ENCODE results near the gene TMEM62.

Gene TMEM62

DNA sequence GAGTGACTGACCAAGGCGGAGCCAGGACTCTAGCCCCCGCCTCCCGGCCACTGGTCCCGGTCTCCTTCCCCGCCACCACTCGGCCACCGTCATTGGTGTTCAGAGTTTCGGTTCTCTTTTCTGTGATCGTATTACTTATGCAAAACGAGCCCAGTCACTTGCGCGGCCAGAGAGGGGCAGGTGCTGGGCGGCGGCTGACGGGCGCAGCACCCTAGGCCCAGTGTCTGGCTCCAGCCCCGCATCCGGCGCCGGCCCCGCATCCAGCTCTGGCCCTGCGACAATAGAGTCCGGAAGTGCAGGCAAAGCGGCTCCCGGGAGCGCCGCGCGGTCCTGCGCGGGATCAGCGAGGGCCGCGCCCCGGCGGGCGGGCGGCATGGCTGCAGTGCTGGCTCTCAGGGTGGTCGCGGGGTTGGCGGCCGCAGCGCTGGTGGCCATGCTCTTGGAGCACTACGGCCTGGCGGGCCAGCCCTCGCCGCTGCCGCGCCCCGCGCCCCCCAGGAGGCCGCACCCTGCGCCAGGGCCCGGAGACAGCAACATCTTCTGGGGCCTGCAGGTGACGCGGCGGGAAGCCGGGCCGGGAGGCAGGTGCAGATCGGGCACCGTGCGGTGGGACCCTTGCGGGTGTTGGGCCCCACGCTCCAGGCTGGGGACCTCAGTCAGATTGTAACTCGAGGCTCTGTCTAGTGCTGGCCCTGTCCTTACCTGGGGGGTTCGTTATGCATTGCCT, at the start of gene TMEM62:
TMEM62 (plus strand) TSS at position 157 of the 727 bp plus-strand sequence; CDS start at position 374, 217 bp downstream.
- DNase-seq (ENCODE audit: low read depth, low spot score) = peak; percentile 84

DNA sequence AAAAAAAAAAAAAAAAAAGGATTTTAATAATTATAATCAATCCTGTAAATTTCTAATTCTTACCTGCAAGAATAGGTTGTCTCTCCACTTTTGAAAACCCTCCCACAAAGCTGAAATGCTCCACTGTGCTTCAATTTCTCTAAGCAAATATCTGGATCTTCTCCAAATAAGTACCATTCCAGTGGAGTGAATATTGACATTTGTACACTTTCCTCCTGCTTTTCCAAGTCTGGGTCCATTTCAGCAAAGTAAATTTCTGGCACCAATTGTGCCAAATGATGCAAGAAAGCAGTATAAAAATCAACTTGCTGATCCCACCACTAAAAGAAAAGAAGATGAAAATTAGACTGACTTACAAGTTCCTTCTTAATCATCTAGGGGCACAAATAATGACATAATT, 47.5 kb upstream of the TMEM62 start:
- DNase-seq (ENCODE audit: low read depth, low spot score) = no peak

DNA sequence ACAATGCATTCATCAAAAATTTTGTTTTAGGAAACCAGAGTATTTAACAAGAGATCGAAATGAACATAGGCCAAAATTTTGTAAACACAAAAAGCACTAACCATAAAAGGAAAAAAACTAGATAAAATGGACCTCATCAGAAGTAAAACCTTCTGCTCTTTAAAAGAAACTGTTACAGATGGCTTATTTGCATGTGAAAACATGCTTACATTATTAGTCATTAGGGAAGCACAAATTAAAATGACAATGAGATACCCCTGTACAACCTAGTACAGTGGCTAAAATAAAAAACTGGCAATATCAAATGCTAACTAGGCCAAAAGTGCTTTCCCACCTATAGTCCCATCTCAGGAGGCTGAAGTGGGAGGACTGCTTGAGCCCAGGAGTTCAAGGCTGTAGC, 46.8 kb upstream of the TMEM62 start:
- no peak for DNase-seq (ENCODE audit: low read depth, low spot score)

DNA sequence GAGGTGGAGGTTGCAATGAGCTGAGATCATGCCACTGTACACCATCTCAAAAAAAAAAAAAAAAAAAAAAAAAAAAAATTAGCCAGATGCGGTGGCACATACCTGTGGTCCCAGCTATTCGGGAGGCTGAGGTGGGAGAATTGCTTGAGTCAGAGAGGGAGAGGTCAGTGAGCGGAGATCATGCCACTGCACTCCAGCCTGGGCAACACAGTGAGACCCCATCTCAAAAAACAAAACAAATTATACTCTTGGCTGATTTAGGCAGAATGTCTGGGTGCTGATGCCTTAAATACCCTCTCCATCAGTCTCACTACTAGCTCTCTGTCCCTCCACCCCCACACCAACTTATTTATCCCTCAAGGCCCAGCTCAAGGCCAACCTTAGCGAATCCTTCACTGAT, 41.5 kb upstream of the TMEM62 start:
- DNase-seq (ENCODE audit: low read depth, low spot score) = no peak

DNA sequence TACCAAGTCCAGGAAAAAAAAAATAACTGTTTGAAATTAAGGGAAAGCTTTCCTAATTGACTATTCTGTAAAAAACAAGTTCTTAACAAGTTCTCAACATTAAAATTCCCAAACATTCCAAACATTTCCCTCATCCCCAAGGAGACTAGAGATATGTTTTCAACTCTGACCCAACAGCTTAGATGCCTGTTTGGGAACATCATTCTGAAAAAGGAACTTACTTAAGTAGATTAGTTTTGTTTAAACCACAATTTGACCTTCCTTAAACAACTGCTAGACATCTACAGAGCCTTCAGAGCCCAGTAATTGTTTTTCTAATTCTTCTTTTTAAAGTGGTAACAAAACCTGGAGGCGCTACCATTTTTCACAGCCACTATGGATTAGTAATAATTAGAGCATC, 40.4 kb upstream of the TMEM62 start:
- DNase-seq (ENCODE audit: low read depth, low spot score) = no peak

DNA sequence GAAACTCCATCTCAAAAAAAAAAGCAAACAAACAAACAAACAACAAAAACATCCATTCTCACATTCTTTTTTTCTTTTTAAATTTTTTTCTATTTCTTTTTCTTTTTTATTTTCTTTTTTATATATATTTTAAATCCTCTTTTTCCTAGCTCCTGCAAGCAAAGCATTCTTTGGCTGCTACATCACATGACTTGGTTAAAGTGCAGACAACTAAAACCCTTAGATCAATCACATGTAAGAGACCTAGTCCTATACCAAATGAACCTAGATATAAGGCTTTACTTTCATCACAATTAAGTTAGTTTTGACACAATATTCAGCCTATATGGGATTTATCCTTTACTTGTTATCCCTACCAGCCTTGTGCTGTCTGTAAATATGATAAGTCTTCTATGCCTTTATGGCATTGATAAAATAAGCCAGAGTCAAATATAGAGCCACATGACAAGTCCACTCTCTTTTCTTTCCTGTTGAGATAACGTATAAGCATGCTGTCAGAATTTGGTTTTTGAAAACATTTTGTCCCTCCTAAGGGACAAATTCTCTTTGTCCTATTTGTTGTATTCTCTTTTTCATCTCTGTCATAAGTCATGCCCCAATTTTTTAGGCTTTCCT, 38.9 kb upstream of the TMEM62 start:
- no peak for DNase-seq (ENCODE audit: low read depth, low spot score)

DNA sequence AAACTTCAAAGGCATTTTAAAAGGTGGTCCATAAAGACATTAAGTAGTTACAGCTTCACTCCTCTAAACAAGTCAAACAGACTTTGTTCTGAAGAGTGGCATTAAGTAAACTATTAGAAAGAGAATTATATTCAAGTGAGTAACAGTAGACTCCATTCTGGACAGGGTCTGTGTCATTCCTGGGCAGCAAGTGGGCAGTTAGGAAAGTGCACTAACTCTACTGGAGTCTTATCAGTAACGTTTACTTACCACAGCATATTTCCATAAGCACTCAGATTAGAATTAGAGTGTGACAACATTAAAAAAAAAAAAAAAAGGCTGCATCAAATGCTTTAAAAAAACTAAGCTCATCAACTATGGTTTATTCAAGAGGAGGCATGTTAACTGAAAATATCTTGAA, 38.1 kb upstream of the TMEM62 start:
- DNase-seq (ENCODE audit: low read depth, low spot score) = no peak

DNA sequence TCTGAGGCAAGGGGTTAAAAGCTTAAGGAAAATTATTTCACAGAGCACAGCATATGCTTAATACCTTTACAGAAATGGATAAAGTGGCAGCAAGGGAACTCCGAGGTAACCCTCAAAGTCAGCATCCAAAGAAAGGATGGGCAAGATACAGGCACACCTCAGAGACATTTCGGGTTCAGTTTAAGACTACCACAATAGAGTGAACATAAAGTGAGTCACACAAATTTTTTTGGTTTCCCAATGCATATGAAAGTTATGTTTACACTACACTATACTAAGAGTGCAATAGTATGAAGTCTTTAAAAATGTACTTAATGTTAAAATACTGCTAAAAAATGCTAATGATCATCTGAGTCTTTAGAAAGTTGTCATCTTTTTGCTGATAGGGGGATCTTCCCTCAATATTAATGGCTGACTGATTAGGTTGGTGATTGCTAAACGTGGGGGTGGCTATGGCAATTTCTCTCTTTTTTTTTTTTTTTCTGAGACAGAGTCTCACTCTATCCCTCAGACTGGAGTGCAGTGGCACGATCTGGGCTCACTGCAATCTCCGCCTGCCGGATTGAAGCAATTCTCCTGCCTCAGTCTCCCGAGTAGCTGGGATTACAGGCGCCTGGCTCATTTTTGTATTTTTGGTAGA, 37.6 kb upstream of the TMEM62 start:
- DNase-seq (ENCODE audit: low read depth, low spot score) = no peak

DNA sequence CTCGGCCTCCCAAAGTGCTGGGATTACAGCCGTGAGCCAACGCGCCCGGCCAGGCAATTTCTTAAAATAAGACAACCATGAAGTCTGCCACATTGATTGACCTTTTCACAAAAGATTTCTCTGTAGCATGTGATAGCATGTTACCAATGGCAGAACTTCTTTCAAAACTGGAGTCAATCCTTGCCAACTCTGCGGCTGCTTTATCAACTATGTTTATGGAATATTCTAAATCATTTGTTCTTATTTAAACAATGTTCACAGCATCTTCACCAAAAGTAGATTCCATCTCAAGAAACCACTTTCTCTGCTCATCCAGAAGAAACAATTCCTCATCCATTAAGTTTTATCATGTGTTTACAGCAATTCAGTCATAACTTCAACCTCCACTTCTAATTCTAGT, 37.0 kb upstream of the TMEM62 start:
- no peak for DNase-seq (ENCODE audit: low read depth, low spot score)

DNA sequence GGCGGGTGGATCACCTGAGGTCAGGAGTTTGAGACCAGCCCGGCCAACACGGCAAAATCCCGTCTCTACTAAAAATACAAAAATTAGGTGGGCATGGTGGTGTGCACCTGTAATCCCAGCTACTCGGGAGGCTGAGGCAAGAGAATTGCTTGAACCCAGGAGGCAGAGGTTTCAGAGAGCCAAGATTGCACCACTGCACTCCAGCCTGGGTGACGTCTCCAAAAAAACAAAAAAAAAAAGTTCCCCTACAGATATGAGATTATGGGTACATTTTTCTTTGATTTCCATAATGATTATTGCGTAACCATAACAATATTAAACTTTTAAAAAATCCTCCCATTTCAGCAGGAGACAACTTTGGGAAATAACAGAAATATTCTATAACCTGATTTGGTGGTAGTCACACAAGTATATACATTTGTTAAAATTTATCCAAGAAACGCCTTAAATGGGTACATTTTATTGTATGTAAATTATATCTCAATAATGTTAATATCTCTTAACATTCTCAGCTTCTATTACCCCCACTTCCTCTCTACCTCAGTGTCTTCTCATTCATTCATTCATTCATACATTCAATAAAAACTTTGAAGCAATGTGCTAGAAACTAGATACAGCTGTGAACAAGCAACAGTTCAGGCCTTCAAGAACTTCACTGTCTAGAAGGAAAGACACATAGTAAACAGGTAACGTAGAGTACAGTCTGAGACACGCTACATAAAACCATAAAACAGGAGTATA, 34.1 kb upstream of the TMEM62 start:
- no peak for DNase-seq (ENCODE audit: low read depth, low spot score)

DNA sequence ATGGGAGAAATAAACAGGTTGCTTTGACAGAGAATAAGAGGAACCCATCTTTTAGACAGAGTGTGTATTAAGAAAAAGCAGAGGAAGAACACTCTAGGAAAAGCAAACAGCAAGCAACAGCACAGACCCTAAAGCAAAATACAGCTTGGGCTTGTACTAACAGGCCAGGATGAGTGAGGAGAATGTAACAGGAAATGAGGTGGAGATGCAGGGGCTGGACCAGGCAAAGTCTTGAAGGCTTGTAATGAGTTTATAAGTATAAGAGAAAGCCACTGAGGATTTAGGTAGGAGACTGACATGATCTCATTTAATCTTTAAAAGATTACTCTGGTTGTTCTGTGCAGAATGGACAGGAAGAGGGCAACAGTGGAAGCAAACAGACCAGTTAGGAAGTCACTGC, 32.4 kb upstream of the TMEM62 start:
- DNase-seq (ENCODE audit: low read depth, low spot score) = no peak

DNA sequence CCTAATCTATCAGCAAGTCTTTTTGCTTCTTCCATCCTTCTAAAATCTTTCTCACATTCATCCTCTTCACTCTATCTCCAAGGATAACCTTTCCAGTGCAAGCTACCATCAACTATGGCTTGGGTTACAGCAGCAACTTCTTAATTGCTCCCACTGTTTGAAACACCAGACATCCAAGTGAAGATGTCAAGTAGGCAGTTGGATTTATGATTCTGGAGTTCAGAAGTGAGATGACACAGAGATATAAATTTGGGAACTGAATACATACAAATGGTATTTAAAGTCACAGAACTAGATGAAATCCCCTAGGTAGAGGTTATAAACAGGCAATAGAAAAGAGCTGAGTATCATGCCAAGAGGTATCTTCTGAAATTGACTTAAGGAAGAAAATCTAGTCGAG, 31.2 kb upstream of the TMEM62 start:
- no peak for DNase-seq (ENCODE audit: low read depth, low spot score)

DNA sequence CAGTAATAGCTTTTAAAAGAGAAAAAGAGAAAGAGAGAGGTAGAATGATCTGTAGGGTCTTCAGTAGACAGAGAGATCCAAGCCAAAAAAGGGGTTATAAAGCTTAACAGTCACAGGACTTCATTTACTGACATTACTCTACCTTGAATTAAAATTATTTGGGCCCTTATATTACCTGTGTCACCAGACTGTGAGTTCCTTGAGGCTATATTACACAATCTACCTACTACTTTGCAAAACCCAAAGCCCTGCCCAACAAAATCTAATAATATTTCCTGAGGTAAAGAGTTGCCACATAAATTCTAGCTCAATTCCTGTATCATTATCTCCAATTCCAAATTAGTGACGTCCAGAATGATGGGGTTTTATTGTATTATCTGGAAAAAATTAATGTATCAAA, 29.5 kb upstream of the TMEM62 start:
- DNase-seq (ENCODE audit: low read depth, low spot score) = no peak

DNA sequence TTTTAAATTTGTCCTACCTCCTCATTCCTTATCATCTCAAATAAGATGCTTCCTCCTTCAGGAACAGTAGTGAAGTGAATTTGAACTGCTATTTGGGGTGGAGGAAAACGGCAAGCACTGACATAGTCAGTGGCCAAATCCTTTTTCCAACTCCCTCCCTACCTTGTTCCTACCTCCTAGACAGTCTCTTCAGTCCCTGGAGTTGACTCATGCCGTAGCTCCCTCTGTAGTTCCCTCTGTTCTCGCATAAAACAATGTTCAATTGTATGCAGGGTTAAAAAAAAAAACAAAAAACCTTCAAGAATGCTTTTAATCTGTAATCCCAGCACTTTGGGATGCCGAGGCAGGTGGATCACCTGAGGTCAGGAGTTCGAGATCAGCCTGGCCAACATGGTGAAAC, 29.0 kb upstream of the TMEM62 start:
- DNase-seq (ENCODE audit: low read depth, low spot score) = no peak

DNA sequence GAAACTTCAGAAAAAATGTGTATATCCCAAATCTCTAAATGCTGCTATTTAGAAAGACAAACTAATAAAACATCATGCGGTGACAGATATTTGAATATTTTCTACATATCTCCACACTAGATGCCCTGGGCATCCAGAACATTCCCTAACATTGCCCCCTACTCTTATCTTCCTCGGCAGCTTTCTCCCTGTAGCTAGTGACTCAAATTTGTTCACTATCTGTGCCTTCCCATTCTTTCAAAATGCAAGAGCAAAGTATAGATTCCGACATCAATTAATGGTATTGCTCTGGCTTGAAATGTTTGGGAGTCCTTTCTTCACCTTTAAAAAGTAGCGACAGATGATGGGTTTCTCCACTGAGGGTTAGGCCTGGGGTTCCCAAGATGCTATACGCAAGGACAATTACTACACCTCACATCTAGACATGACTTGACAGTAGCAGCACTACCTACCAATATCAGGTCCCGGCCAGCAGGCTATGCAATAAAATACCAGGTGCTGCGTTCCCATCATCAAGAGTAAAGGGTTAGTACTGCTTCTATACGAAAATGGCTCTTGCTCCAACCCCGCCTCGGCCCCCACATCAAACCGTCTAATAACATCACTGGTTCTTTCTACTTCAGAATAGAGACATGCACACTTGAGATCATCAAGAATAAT, 28.2 kb upstream of the TMEM62 start:
- peak; percentile 8 for DNase-seq (ENCODE audit: low read depth, low spot score)

DNA sequence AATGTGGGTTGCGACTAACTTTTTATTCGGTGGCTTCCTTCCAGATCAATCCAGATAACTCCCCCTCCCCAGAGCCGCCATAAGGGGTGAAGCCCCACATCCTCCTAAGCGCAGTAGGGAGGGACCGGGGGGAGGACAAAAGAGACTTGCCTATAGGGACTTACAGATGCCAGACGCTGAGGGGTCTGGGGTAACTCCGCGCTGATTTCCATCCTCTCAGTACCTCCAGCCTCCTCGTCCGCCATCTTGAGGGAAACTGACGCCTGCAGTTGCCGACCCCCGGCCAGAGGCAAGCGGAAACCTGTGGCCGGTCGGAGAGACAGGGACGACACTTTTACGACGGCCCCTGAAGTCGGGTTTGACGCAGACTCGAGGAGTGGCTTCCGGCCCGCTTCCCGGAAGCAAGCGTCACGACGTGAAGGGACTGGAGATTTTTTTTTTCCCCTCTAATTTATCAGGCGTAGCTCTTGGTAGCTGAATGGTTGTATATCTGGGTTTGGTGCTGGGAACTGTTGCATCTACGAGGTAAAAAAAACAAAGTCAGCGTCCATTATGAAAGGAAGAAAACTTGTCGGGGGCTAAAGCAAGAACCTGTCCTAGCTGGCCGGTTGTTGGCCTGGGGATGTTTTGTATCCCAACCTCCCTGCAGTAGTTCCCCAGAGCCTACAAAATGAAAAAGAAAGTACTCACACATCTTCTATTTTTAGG, 27.5 kb upstream of the TMEM62 start, which contains the start of gene UBR1:
UBR1 (minus strand) TSS at position 261 of the 708 bp plus-strand sequence; CDS start at position 245, 16 bp downstream.
- DNase-seq (ENCODE audit: low read depth, low spot score) = peak; percentile 94

DNA sequence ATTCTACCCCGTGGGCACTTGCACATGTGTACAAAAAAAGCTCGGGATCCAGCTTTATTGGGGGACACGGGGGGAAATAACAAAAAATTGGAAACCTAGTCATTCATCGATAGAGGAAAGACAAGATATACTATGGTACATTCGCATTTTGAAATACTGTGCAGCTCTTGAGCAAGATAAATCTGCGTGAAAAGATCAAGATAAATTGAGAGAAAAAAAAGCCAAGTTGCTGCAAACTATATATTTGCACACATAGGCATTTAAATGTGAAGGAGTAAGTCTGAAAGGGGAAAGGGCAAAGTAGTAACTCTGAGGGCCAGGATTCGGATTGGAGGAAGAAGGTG, 26.9 kb upstream of the TMEM62 start:
- DNase-seq (ENCODE audit: low read depth, low spot score) = no peak

DNA sequence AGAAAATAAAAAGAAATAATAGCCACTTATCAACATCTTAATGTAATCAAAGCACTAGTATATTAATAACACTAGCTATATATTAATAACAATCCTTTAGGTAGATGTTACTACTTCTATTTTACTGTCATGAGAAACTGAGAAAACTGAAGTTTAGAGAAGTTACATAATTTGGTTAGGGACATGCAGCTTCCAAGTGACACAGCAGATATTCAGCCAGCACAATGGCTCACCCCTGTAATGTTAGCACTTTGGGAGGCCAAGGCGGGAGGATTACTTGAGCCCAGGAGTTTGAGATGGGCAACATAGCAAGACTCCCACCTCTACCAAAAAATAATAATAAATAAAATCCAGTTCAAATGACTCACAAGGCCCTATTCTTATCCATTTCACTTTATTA, 25.6 kb upstream of the TMEM62 start:
- no peak for DNase-seq (ENCODE audit: low read depth, low spot score)

DNA sequence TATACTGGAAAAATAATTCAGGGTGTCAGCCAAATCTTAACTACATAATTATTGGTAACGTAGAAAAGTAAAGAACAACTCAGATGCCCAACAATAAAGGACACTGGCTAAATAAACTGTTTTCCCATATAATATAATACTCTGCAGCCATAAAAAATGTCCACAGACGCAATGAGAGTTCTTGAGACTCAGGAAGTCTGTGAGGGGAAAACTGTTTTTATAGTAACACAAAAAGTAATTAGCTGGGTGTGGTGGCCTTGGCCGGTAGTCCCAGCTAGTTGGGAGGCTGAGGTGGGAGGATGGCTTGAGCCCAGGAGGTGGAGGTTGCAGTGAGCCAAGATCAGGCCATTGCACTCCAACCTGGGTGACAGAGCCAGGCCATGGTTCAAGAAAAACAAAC, 22.0 kb upstream of the TMEM62 start:
- no peak for DNase-seq (ENCODE audit: low read depth, low spot score)

DNA sequence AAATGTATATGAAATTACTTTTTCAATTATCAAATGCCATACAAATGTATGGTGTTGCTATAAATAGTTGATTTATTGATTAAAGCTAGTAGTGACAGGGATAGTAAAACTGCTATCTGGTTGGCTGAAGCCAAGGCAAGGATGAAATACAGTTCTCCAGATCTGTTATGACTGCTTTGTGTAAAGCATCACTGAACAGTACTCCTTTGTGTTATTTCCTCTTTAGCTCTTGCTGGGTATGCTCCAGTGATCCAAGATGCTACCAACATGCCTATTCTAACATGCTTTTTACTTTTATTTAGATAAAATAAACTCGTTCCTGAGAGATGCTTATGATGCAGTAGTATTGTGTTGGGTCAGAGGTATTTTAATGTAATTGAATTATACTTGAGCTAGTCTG, 15.1 kb upstream of the TMEM62 start:
- no peak for DNase-seq (ENCODE audit: low read depth, low spot score)

DNA sequence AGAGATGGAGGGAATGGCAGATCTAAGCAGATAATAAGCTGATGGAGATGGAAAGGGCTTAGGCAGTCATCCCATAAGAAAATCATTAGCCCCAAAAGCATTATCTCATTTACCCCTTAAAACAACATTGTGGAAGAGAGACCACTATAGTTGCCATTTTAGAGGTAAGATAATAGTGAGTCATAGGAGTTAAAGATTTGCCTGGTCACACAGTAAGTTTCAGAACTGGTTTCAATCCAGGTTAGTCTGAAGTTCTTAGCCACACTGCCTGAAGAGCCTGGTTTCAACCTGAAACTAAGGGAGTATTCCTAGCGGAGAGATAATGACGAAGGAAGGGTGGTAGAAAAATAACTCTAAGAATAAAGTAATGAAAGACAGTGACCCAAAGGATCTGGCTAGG, 14.6 kb upstream of the TMEM62 start:
- DNase-seq (ENCODE audit: low read depth, low spot score) = no peak
